Endothelial cell of umbilical vein (primary cell): ENCODE measurements around the gene ACER2. TPM values are rescaled to one million over a fixed set of nuclear protein-coding genes. Genes with fewer than 3 reads are reported as not detected.
A peak's percentile ranks its signal among the peaks of the same experiment; 100 is the strongest.
"Not testable (repeated sequence)": the region's sequence is repeated elsewhere in the genome, so short reads cannot be mapped to it uniquely, and the experiment has no call there.

ENCODE experiments used
- BruUV-seq: library from RNA; stranded (reverse); fragments of 400-500 nt; replicated peaks from 2 replicates; lab custom pipeline; 2021; lab: Mats Ljungman, UMichigan
- CTCF ChIA-PET: fragments of 300-600, 350-600 bp; sonication (Branson Sonifier 250); formaldehyde crosslinking; loops from one replicate; lab custom pipeline; 2021; ENCODE audit warnings: antibody characterized with exemption, inconsistent platforms; lab: Charles Lee
- POLR2A ChIA-PET: fragments of 300-600, 350-600 bp; sonication (Branson Sonifier 250); formaldehyde crosslinking; loops from one replicate; lab custom pipeline; 2021; ENCODE audit warnings: antibody characterized with exemption, inconsistent platforms; lab: Charles Lee
- DNase-seq: peaks from one replicate; pipeline ENCODE4 v3.0.0-alpha.2; 2011; ENCODE audit warnings: low read depth, low spot score
- FAIRE-seq: peaks from 2 replicates; lab custom pipeline; 2011; peaks lifted over from hg19 to GRCh38; lab: Jason Lieb, UNC
- H2AFZ ChIP-seq: 2 replicates; pipeline ENCODE4 v1.6.0; 2012; ENCODE audit warnings: low read depth, low read length, control low read depth, inconsistent platforms
- H3K27ac ChIP-seq: 2 replicates; pipeline ENCODE4 v1.5.1; 2011; ENCODE audit warnings: low read depth, mild to moderate bottlenecking, control low read depth, low read length, moderate library complexity; ENCODE audit not compliant: insufficient read depth
- H3K27me3 ChIP-seq, 2 experiments: 2 replicates each; pipeline versions ENCODE4 v1.6.0 to v1.6.1; 2011; ENCODE audit warnings: low read length in 2 of 2, mixed read lengths in 1 of 2; ENCODE audit not compliant: control insufficient read depth in 2 of 2, insufficient read depth in 2 of 2
- H3K36me3 ChIP-seq, 2 experiments: 2 replicates in 1 of 2; 3 replicates in 1 of 2; pipeline ENCODE4 v1.5.1; 2011; ENCODE audit warnings: low read length in 2 of 2, mild to moderate bottlenecking in 1 of 2, moderate library complexity in 1 of 2; ENCODE audit not compliant: control insufficient read depth in 2 of 2, insufficient read depth in 2 of 2; ENCODE audit errors: extremely low read depth in 1 of 2
- H3K4me1 ChIP-seq: 3 replicates; pipeline ENCODE4 v1.5.1; 2011; ENCODE audit warnings: mild to moderate bottlenecking, low read length; ENCODE audit not compliant: control insufficient read depth, insufficient read depth; ENCODE audit errors: extremely low read depth
- H3K4me2 ChIP-seq: 2 replicates; pipeline ENCODE4 v1.6.1; 2011; ENCODE audit warnings: low read length, control low read depth, mixed read lengths; ENCODE audit not compliant: insufficient read depth
- H3K4me3 ChIP-seq, 3 experiments: fragments of 200-600 bp in 1 of 3; sonication (generic), shearing (Covaris generic) in 1 of 3; replicated peaks in 1 of 3; 2 replicates each; pipeline ENCODE4 v1.5.1; 2011 to 2016; ENCODE audit warnings: control low read depth in 3 of 3, low read length in 3 of 3, mild to moderate bottlenecking in 2 of 3, inconsistent platforms in 1 of 3, low read depth in 1 of 3, moderate library complexity in 1 of 3; ENCODE audit not compliant: insufficient read depth in 1 of 3
- H3K79me2 ChIP-seq: 2 replicates; pipeline ENCODE4 v1.6.0; 2012; ENCODE audit warnings: low read length, inconsistent platforms; ENCODE audit not compliant: control insufficient read depth, insufficient read depth
- H3K9ac ChIP-seq: replicated peaks from 2 replicates; pipeline ENCODE3; 2011; ENCODE audit warnings: low read length, control low read depth; ENCODE audit not compliant: insufficient read depth; ENCODE audit errors: extremely low read depth
- H3K9me1 ChIP-seq: replicated peaks from 3 replicates; pipeline ENCODE4 v1.6.0; 2011; ENCODE audit warnings: mild to moderate bottlenecking, low read length; ENCODE audit not compliant: control insufficient read depth, insufficient read depth; ENCODE audit errors: extremely low read depth
- H3K9me3 ChIP-seq: replicated peaks from 2 replicates; pipeline ENCODE4 v1.5.1; 2012; ENCODE audit warnings: low read length, inconsistent platforms; ENCODE audit not compliant: control insufficient read depth, insufficient read depth
- H4K20me1 ChIP-seq: replicated peaks from 2 replicates; pipeline ENCODE3; 2011; ENCODE audit warnings: mild to moderate bottlenecking, low read length; ENCODE audit not compliant: control insufficient read depth, insufficient read depth; ENCODE audit errors: extremely low read depth
- FOS ChIP-seq: IDR thresholded peaks from 2 replicates; pipeline ENCODE4 v1.6.1; 2011; ENCODE audit warnings: mild to moderate bottlenecking, low read length, moderate library complexity, borderline replicate concordance; ENCODE audit not compliant: insufficient read depth
- JUN ChIP-seq: IDR thresholded peaks from 2 replicates; pipeline ENCODE4 v1.6.1; 2011; ENCODE audit warnings: borderline replicate concordance, low read depth; ENCODE audit not compliant: insufficient read length, insufficient read depth
- MYC ChIP-seq: IDR thresholded peaks from one replicate; pipeline ENCODE4 v1.6.1; 2011; ENCODE audit warnings: mild to moderate bottlenecking, low read depth, low read length
- POLR2A ChIP-seq: IDR thresholded peaks from 2 replicates; pipeline ENCODE4 v1.6.1; 2012; ENCODE audit warnings: low read depth, mild to moderate bottlenecking, control low read depth, low read length
- dilution Hi-C: fragments of 300-500 bp; cut with MboI; formaldehyde crosslinking; loops from one replicate; pipeline ENCODE4 v1.15.0; 2019; ENCODE audit warnings: low sequenced_read_pairs; ENCODE audit not compliant: extremely low pct_ligation_motif_present
- intact Hi-C: fragments of 100-400 bp; cut with micrococcal nuclease; formaldehyde crosslinking; loops from one replicate; pipeline ENCODE4 v1.10.0; 2022
- polyA plus RNA-seq, 4 experiments: library from polyadenylated mRNA; depleted of rRNA in 3 of 4; stranded (reverse) in 3 of 4; unstranded in 1 of 4; fragments of >200 nt; gene quantifications; 2 replicates each; pipeline versions ENCODE4 v1.2.1 to v1.2.3, GENCODE V29; 2011 to 2012; ENCODE audit warnings: missing spikeins in 1 of 4
- total RNA-seq: library from RNA; stranded (reverse); gene quantifications from 2 replicates; pipeline ENCODE4 v1.2.3, GENCODE V29; 2021
- TF ChIP-seq, protein P1 (sequence below): IDR thresholded peaks from 2 replicates; pipeline ENCODE4 v1.6.1; 2011; ENCODE audit not compliant: insufficient read depth, insufficient read length
- TF ChIP-seq, protein P2 (sequence below), 2 donors: IDR thresholded peaks; 1 replicate in 1 of 2; 2 replicates in 1 of 2; pipeline ENCODE4 v1.5.1; 2011; ENCODE audit warnings: low read length in 2 of 2, mild to moderate bottlenecking in 2 of 2, moderate library complexity in 2 of 2, control low read depth in 1 of 2, inconsistent platforms in 1 of 2, low read depth in 1 of 2; ENCODE audit not compliant: insufficient read depth in 1 of 2; ENCODE audit errors: extremely low read depth in 1 of 2

The ACER2 gene
- total and polyA plus RNA-seq, 2 donors (not counting 3 experiments of a cell fraction or from before 2014, with no cell fraction given), result 5.2 to 7.3 TPM

DNA sequence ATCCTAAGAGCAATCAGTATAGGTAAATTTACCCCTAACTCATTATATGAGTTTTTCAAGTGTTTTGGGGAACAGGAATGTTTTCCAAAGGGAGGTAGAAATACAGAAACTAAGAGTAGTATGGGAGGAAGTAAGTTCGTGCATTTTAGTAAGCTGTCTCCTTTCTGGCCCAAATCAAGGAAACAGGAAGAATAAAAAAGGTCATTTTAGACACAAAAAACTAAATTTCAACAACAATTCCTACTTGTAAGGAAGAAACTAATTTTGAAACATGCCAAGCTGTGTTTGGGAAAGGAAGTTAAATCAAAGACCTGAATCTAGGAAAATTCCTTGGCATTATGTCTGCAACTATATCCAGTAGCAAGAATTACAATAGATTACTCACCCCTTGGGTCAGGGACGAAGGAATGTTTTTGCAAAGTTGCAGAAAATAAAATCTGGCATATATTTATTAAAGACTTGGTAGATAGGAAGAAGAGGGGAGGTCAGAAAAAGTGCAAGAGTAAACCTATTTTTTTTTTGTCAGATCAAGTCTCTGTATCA, 22.2 kb upstream of the ACER2 start:
- peak; percentile 40 for TF ChIP-seq JUN
- no peak for TF ChIP-seq POLR2A
- no peak for TF ChIP-seq MYC
- Histone ChIP-seq H2AFZ (peak overlapping the region; percentile 73), H3K4me2 (peak overlapping the region; percentile 93), H3K9me1 (no peaks in the 10 kb centered on the region), H3K4me3 (peak overlapping the region in 2 of 3 experiments; percentile 19 to 50), H3K27me3 (no peaks in the 10 kb centered on the region), H3K36me3 (no peaks in the 10 kb centered on the region), H3K9ac (peak overlapping the region; percentile 57), H3K27ac (peak overlapping the region; percentile 77), H4K20me1 (no peaks in the 10 kb centered on the region), H3K79me2 (no peaks in the 10 kb centered on the region), H3K9me3 (no peaks in the 10 kb centered on the region), H3K4me1 (peaks cover 23% of the 10 kb centered on the region)
- CTCF ChIA-PET, result interaction anchor here (0.6 to 1.4 kb wide), 5 partner anchors 8 to 78 kb away, joined by 3 to 7 read pairs (median 4); no protein-coding TSS in a partner anchor
- FAIRE-seq, result peak; percentile 88
- dilution Hi-C loops (no loop called here), intact Hi-C loops (loop anchor here (1.0 kb wide), 2 partner anchors 23 to 45 kb away; partner anchors contain the start of gene ACER2)
- BruUV-seq, result no TSS peak
- POLR2A ChIA-PET, result no interaction called here
- DNase-seq, result peak; percentile 92

DNA sequence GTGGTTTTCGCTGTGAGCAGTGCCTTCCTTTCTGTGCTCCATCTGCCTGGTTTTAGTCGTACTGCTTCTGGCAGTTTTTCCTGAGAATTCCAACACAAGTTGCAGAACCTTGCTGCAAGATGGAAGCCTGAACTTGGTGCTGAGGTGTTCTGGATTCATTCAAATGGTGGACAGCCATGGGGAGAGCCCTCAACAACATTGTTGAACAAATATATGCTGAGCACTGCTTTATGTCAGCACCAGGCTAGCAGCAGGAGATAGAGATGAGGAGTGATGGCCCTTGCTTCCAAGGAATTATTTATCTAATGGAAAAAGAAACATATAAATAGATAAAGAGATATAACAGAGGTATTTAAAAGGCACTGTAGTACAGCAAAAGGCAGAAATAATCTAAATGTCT, 21.5 kb upstream of the ACER2 start:
- BruUV-seq, result no TSS peak
- TF ChIP-seq, protein P1, sequence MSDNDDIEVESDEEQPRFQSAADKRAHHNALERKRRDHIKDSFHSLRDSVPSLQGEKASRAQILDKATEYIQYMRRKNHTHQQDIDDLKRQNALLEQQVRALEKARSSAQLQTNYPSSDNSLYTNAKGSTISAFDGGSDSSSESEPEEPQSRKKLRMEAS, result no peak
- TF ChIP-seq, protein P2, sequence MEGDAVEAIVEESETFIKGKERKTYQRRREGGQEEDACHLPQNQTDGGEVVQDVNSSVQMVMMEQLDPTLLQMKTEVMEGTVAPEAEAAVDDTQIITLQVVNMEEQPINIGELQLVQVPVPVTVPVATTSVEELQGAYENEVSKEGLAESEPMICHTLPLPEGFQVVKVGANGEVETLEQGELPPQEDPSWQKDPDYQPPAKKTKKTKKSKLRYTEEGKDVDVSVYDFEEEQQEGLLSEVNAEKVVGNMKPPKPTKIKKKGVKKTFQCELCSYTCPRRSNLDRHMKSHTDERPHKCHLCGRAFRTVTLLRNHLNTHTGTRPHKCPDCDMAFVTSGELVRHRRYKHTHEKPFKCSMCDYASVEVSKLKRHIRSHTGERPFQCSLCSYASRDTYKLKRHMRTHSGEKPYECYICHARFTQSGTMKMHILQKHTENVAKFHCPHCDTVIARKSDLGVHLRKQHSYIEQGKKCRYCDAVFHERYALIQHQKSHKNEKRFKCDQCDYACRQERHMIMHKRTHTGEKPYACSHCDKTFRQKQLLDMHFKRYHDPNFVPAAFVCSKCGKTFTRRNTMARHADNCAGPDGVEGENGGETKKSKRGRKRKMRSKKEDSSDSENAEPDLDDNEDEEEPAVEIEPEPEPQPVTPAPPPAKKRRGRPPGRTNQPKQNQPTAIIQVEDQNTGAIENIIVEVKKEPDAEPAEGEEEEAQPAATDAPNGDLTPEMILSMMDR (IDR thresholded peaks at IDR 0.05; ENCODE audit: extremely low read depth in 1 of 2, insufficient read depth in 1 of 2, low read depth in 1 of 2, low read length in 2 of 2), result no peak
- TF ChIP-seq FOS, result no peak
- dilution Hi-C loops, result no loop called here
- no peaks in the 10 kb centered on the region for H3K79me2 ChIP-seq
- intact Hi-C loops, result no loop called here
- DNase-seq, result no peak
- H3K27ac ChIP-seq, result no peak overlapping the region
- peak; percentile 15 for FAIRE-seq
- no peaks in the 10 kb centered on the region for H3K9me3 ChIP-seq
- peak overlapping the region; percentile 93 for H3K4me2 ChIP-seq
- ChIA-PET CTCF (no interaction called here), POLR2A (no interaction called here)
- H2AFZ ChIP-seq, result peak overlapping the region; percentile 70
- H3K4me3 ChIP-seq, result no peak overlapping the region
- no peaks in the 10 kb centered on the region for H3K36me3 ChIP-seq
- H3K9ac ChIP-seq, result no peak overlapping the region
- H3K9me1 ChIP-seq, result no peaks in the 10 kb centered on the region
- no peaks in the 10 kb centered on the region for H3K27me3 ChIP-seq
- H4K20me1 ChIP-seq, result no peaks in the 10 kb centered on the region
- H3K4me1 ChIP-seq, result peaks cover 23% of the 10 kb centered on the region

DNA sequence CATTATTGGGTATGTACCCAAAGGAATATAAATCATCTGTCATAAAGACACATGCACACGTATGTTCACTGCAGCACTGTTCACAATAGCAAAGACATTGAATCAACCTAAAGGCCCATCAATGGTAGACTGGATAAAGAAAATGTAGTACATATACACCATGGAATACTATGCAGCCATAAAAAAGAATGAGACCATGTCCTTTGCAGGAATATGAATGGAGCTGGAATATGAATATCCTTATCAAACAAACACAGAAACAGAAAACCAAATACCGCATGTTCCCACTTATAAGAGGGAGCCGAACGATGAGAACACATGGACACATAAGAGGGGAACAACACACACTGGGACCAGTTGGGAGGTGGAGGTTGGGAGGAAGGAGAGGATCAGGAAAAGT, 19.3 kb upstream of the ACER2 start:
- dilution Hi-C loops, DNase-seq, H3K9ac ChIP-seq, H4K20me1 ChIP-seq, intact Hi-C loops, H3K9me1 ChIP-seq, H3K27ac ChIP-seq, H3K27me3 ChIP-seq, H3K36me3 ChIP-seq, POLR2A ChIA-PET, H3K9me3 ChIP-seq, BruUV-seq, FAIRE-seq, H3K79me2 ChIP-seq, H3K4me2 ChIP-seq, H2AFZ ChIP-seq, H3K4me3 ChIP-seq: not testable (repeated sequence)
- CTCF ChIA-PET, result interaction anchor here (1.5 kb wide), 1 partner anchor 67 kb away, joined by 6 read pairs; no protein-coding TSS in a partner anchor
- peaks cover 23% of the 10 kb centered on the region for H3K4me1 ChIP-seq
